Measurements from ENCODE around the gene MORF4L1. TPM values are rescaled to one million over a fixed set of nuclear protein-coding genes. Genes with fewer than 3 reads are reported as not detected.
"Not testable (repeated sequence)": the region's sequence is repeated elsewhere in the genome, so short reads cannot be mapped to it uniquely, and the experiment has no call there.

MORF4L1 gene
- total and polyA plus RNA-seq, 5 experiments from 2014 or later = 271 to 320 (median 298) TPM

DNA sequence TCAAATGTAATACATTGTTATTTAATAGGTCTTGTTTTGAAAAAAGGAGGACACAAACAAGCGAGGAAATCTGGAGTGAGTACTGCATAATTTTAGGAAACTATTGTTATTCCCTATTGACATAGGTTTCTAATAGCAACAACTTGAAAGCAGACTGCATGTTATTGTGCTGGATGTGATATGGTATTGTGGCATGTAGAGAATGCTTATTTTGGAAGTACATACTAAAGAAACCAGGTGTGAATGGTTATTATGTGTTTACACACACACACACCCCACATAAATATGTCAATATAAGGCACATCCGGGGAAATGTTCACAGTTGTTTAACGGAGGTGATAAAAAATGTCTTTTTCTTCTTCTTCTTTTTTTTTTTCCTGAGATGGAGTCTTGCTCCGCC lies 5.9 kb upstream of the MORF4L1 start:
- Mint-ChIP-seq H3K27ac (no peak overlapping the region), H3K4me1 (peaks cover 0 to 2% (median 0%) of the 10 kb centered on the region in 4 donors), H3K9me3 (no peaks in the 10 kb centered on the region), H3K36me3 (no peaks in the 10 kb centered on the region), H3K27me3 (no peaks in the 10 kb centered on the region), H3K4me3 (no peak overlapping the region)
- POLR2A ChIA-PET = no interaction called here
- ATAC-seq (no peak), DNase-seq (no peak)

DNA sequence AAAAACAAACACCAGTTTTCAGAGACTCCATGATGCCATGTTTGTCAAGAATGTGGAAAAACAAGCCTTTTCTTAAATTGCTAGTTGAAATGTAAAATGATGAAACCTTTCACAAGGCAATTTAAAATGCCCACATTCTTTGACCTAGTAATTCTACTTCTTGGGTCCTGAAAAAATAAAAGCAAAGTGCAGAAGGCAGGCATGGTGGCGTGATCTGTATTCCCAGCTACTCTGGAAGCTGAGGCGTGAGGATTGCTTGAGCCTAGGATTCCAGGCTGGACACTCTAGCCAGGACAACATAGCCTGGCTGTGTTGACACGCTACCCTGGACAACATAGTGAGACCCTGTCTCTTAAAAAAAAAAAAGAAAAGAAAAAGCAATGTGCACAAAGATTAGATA lies 4.3 kb upstream of the MORF4L1 start:
- no peak for DNase-seq
- POLR2A ChIA-PET = interaction anchor here (0.7 kb wide), 1 partner anchor 310 kb away, joined by 3 read pairs; no protein-coding TSS in a partner anchor
- ATAC-seq = no peak
- peaks cover 0 to 7% (median 3%) of the 10 kb centered on the region in 4 donors for H3K4me1 Mint-ChIP-seq
- no peaks in the 10 kb centered on the region for H3K9me3 Mint-ChIP-seq
- no peaks in the 10 kb centered on the region for H3K27me3 Mint-ChIP-seq
- H3K4me3 Mint-ChIP-seq = no peak overlapping the region
- no peak overlapping the region for H3K27ac Mint-ChIP-seq
- peaks cover 0 to 4% (median 4%) of the 10 kb centered on the region in 3 donors for H3K36me3 Mint-ChIP-seq

DNA sequence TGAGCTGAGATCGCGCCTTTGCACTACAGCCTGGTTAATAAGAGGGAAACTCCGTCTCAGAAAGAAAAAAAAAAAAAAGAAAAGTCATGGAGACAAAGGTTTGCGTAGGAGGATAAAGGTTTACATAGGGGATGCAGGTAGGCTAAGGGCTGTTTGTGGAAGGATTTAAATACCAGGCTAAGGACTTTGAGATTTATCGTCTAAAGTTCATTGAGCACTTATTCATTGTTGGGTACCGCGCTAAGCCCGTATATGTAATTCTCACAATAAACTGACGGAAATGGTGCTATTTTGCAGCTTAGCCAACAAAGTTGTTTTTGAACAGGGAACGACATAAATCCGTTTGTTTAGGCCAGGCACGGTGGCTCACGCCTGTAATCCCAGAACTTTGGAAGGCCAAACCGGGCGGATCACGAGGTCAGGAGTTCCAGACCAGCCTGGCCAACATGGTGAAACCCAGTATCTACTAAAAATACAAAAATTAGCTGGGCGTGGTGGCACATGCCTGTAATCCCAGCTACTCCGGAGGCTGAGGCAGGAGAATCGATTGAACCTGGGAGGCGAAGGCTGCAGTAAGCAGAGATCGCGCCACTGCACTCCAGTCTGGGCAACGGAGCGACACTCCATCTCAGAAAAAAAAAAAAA lies 1.1 kb upstream of the MORF4L1 start:
- Mint-ChIP-seq H3K4me1 (peaks cover 22 to 29% (median 27%) of the 10 kb centered on the region in 4 donors), H3K27ac (peak overlapping the region in 8 of 10 donors; percentile 38 to 100 (median 68)), H3K4me3 (peak overlapping the region; percentile 7 to 97 (median 75))
- H3K36me3 Mint-ChIP-seq, H3K9me3 Mint-ChIP-seq, ATAC-seq, H3K27me3 Mint-ChIP-seq, DNase-seq: not testable (repeated sequence)
- POLR2A ChIA-PET = interaction anchor here (0.6 to 3.3 kb wide), 7 partner anchors 8 to 331 kb away, joined by 3 to 23 read pairs (median 3); partner anchors contain the start of gene PSMA4

DNA sequence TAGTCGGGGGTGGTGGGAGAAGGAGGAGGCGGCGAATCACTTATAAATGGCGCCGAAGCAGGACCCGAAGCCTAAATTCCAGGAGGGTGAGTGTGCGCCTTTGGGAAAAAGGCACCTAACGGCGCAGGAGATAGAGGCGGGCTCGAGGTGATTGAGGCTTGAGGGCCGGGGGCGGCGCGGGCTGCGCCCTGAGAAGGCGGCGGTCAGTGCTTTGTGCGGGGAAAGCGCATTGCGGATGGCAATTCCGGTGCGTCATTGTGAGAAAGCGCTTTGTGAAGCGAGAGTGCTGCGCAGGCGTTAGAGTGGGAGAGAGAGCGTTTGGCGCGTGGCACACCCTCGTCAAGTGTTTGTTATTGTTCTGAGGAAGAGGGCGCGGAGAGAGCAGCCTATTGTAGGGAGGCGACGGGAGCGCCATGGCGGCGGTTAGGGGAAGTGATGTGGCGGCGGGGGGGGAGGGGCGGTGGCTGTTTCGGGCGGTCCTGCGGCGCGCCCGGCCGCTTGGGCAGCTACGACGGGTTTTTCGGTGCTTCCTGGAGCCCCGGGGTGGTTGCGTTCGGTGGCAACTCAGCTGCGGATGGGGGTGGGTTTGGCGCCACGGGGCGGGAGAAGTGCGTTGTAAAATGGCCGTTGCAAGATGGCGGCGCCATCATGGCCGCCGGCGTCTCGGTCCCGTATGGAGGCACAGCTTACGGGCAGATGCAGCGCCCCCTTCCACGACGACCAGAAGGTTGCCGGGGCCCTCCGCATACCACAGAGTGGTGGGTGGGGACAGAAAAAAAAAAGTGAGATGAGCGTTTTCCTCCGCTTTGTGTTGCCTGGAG lies 492 bp downstream of the MORF4L1 start:
- Mint-ChIP-seq H3K4me3 (peak overlapping the region; percentile 93 to 100 (median 100)), H3K4me1 (peaks cover 28 to 43% (median 41%) of the 10 kb centered on the region in 4 donors), H3K27ac (peak overlapping the region; percentile 99 to 100 (median 100)), H3K36me3 (peaks cover 4 to 11% (median 4%) of the 10 kb centered on the region in 3 donors), H3K27me3 (no peaks in the 10 kb centered on the region), H3K9me3 (no peaks in the 10 kb centered on the region)
- DNase-seq (peak; percentile 77 to 95 (median 90)), ATAC-seq (peak; percentile 74 to 77)
- POLR2A ChIA-PET = interaction anchor here (0.7 to 3.3 kb wide), 12 partner anchors 11 to 574 kb away, joined by 3 to 23 read pairs (median 4); partner anchors contain the start of genes IREB2, PSMA4 and SKIC8

DNA sequence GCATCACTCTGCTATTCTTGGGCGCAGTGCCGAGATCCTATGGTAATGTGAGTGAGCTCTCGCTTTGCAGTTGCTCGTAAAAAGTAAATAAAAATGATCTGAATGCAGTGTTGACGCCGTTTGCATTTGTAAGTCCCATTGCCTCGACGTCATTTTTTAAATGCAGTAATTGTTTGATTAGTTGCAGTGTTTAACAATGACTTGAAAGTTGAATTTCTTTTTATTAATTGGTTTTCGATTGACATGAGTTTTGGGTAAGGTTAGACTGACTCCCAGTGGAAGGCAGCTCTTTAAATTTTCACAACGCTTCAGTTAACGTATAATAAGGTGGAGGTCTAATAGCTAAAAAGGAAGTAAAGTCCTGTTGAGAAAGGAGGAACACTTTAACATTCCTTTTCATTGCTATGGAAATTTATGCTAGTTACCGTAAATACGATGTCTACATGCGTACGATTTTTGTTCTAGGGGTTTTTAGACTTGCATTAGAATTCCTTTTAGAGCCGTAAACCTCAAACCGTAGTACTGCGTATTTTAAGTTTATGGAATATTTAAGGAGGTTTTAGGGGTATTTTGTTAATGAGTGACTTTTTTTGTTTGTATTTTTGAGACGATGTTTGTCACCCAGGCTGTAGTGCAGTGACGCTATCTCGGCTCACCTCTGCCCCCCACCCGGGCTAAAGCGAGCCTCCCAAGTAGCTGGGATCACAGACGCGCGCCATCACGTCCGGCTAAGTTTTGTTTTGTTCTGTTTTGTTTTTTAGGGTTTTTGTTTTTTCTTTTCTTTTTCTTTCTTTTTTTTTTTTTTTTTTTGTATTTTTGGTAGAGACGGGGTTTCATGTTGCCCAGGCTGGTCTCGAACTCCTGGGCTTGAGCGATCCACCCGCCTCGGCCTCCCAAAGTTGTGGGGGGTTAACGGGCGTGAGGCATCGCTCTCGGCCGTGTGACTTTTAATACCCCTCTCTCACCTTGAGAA lies 1.4 kb downstream of the MORF4L1 start:
- no peaks in the 10 kb centered on the region for H3K27me3 Mint-ChIP-seq
- peak overlapping the region; percentile 93 to 100 (median 100) for H3K4me3 Mint-ChIP-seq
- POLR2A ChIA-PET = interaction anchor here (0.7 to 3.3 kb wide), 10 partner anchors 10 to 1894 kb away, joined by 3 to 23 read pairs (median 4); partner anchors contain the start of gene IREB2
- H3K36me3 Mint-ChIP-seq = peaks cover 4 to 17% (median 4%) of the 10 kb centered on the region in 3 donors
- H3K4me1 Mint-ChIP-seq = peaks cover 30 to 52% (median 46%) of the 10 kb centered on the region in 4 donors
- no peaks in the 10 kb centered on the region for H3K9me3 Mint-ChIP-seq
- DNase-seq (peak in 9 of 10 donors; percentile 32 to 76 (median 56)), ATAC-seq (peak in 1 of 2 donors; percentile 4)
- peak overlapping the region; percentile 99 to 100 (median 100) for H3K27ac Mint-ChIP-seq

DNA sequence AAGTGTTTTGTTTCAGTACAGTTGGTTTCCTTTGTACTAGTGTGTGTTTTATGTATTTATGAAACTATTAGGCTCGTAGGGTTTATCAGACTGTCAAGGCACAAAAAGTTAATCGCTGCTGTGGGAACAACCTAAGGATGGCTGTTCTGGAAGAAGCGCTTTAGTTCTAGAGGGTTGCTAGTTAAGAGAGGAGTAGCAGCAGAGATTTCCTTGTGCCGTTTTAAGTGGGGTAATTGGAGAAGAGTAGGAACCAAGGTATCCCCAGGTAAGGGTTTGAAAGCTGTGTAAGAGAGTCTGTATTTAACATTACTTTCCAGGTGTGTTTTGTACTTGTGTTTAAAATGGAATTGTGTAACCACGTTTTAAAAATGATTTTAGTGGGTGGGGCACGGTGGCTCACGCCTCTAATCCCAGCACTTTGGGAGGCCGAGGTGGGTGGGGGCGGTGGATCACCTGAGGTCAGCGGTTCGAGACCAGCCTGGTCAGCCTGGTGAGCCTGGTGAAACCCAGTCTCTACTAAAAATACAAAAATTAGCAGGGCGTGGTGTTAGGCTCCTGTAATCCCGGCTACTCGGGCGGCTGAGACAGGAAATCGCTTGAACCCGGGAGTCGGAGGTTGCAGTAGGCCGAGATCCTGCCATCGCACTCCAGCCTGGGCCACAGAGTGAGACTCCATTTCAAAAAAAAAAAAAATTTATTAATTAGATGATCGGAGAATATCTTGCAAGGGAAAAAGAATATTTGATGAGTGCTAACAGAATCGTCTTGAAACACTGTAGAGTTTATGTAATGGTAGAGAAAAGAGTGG lies 2.6 kb downstream of the MORF4L1 start:
- Mint-ChIP-seq H3K9me3 (no peaks in the 10 kb centered on the region), H3K27me3 (no peaks in the 10 kb centered on the region), H3K4me3 (peak overlapping the region; percentile 93 to 100 (median 100)), H3K27ac (peak overlapping the region in 9 of 10 donors; percentile 46 to 100 (median 100)), H3K36me3 (peaks cover 4 to 30% (median 4%) of the 10 kb centered on the region in 3 donors), H3K4me1 (peaks cover 31 to 65% (median 55%) of the 10 kb centered on the region in 4 donors)
- POLR2A ChIA-PET = interaction anchor here (2.2 to 2.8 kb wide), 2 partner anchors 9 to 45 kb away, joined by 13 to 16 read pairs; no protein-coding TSS in a partner anchor
- DNase-seq (no peak), ATAC-seq (no peak)

DNA sequence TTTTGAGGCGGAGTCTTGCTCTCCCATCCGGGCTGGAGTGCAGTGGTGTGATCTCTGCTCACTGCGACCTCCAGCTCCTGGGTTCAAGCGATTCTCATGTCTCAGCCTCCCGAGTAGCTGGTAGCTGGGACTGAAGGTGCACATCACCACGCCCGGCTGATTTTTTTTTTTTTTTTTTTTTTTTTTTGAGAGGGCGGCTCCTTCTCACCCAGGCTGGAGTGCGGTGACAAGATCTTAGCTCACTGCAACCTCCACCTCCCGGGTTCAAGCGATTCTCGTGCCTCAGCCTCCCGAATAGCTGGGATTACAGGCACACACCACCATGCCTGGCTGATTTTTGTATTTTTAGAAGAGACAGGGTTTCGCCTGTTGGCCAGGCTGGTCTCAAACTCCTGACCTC lies 4.3 kb downstream of the MORF4L1 start:
- Mint-ChIP-seq H3K4me3 (peak overlapping the region; percentile 45 to 100 (median 86)), H3K36me3 (peaks cover 4 to 46% (median 6%) of the 10 kb centered on the region in 3 donors), H3K27ac (peak overlapping the region in 2 of 10 donors; percentile 51 to 66), H3K4me1 (peaks cover 35 to 81% (median 67%) of the 10 kb centered on the region in 4 donors)
- POLR2A ChIA-PET = interaction anchor here (0.5 to 1.2 kb wide), 2 partner anchors 23 to 51 kb away, joined by 4 to 12 read pairs; no protein-coding TSS in a partner anchor
- not testable (repeated sequence) for H3K27me3 Mint-ChIP-seq, ATAC-seq, H3K9me3 Mint-ChIP-seq, DNase-seq

DNA sequence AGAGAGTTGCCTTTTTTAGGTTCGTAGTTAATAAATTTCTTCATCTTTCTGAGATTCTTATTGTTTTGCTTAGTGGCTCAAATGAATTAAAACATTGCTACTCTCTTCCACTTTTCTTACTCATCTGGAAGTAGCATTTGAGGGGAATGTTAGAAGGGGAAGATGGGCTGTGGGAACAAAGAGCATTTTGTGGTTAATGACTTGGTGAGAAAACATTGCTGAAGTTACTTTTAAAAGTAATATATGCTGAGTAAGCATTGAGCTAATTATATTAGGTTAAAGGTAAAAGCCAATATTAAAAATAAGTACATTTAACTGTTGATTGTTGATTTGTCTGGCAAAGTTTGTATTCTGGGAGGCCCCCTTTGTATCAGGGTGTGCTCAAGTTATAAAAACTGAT lies 5.7 kb downstream of the MORF4L1 start:
- peak overlapping the region; percentile 16 to 100 (median 74) for H3K4me3 Mint-ChIP-seq
- no peaks in the 10 kb centered on the region for H3K9me3 Mint-ChIP-seq
- DNase-seq (no peak), ATAC-seq (no peak)
- H3K36me3 Mint-ChIP-seq = peaks cover 0 to 60% (median 3%) of the 10 kb centered on the region in 3 donors
- no peaks in the 10 kb centered on the region for H3K27me3 Mint-ChIP-seq
- peaks cover 32 to 90% (median 75%) of the 10 kb centered on the region in 4 donors for H3K4me1 Mint-ChIP-seq
- POLR2A ChIA-PET = no interaction called here
- peak overlapping the region in 3 of 10 donors; percentile 33 to 85 (median 76) for H3K27ac Mint-ChIP-seq

DNA sequence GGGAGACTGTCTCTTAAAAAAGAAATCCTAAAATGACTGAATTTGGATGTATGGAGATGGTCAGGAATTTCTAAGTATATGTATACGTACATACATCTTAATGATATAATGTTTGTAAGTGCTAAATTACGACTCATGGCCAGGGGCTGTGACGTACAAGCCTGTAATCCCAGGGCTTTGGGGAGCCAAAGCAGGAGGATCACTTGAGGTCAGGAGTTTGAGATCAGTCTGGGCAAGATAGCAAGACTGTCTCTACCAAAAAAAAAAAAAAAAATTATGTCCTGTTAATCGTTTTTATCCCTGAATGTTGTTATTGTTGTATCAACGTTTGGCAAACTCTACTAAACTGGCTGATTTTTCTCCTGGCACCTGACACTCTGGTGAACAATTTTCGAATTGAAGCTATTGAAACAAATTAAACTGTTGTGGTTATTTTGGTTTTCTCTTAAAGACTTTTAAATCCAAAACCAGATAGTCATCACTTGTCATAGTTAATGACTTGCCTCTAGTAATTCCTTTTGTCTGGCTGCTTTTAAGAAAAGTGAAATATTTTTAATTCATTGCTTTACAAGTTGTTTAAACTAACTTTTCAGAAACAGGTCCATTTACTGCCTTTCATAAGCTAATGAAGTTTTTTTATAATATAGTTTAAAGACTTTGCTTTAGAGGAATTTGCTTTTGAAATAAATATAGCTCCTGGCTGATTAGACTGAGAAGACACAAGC lies 7.0 kb downstream of the MORF4L1 start:
- no peak for ATAC-seq
- no peak for DNase-seq
- POLR2A ChIA-PET = no interaction called here
- Mint-ChIP-seq H3K27ac (peak overlapping the region in 5 of 10 donors; percentile 7 to 77 (median 49)), H3K9me3 (no peaks in the 10 kb centered on the region), H3K36me3 (peaks cover 0 to 72% (median 6%) of the 10 kb centered on the region in 3 donors), H3K4me1 (peaks cover 24 to 92% (median 76%) of the 10 kb centered on the region in 4 donors), H3K27me3 (no peaks in the 10 kb centered on the region), H3K4me3 (peak overlapping the region in 9 of 10 donors; percentile 26 to 75 (median 50))

DNA sequence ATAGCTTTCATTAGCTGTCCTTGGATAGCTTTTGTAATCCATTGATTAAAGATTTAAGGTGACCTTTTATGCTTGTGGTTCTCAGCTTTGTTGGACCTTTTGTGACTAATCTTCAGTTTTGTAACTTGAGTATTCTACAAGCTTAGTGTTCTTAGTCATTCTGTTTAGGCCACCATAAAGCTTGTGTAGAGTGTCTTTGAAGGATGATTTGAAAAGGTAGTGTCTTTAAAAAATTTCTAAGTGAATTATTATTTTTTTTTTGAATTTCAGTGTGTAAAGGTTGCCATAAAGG lies 7.5 kb downstream of the MORF4L1 start:
- DNase-seq (no peak), ATAC-seq (no peak)
- H3K27ac Mint-ChIP-seq = peak overlapping the region in 2 of 10 donors; percentile 7 to 31
- peaks cover 21 to 92% (median 76%) of the 10 kb centered on the region in 4 donors for H3K4me1 Mint-ChIP-seq
- no peaks in the 10 kb centered on the region for H3K27me3 Mint-ChIP-seq
- H3K9me3 Mint-ChIP-seq = no peaks in the 10 kb centered on the region
- peaks cover 0 to 75% (median 6%) of the 10 kb centered on the region in 3 donors for H3K36me3 Mint-ChIP-seq
- POLR2A ChIA-PET = no interaction called here
- peak overlapping the region in 3 of 10 donors; percentile 2 to 33 (median 15) for H3K4me3 Mint-ChIP-seq

Measured in naive thymus-derived CD8-positive, alpha-beta T cell (primary cell).